Measurements from ENCODE around the gene MCAT. TPM values are rescaled to one million over a fixed set of nuclear protein-coding genes. Genes with fewer than 3 reads are reported as not detected.

MCAT gene
- total and polyA plus RNA-seq, 12 donors: 16.9 to 92.9 (median 27.7) TPM

DNA sequence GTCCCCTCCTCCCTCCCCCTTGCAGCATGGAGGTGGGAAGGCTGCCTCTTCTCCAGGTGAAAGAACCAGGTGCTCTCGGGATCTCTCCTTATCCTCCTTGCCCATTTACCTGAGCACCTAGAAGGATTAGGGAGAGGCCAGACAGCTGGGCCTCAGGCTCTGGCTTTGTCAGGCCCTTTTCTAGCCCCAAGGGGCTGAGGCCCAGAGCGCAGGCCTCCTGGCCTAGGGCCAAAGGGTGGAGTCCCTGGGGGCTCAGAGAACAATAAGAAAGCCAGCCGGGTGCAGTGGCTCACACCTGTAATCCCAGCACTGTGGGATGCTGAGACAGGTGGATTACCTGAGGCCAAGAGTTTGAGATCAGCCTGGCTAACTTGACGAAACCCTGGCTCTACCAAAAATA is 48.6 kb downstream of the MCAT start:
- intact Hi-C loops (cut with DNase I): no loop called here
- no peaks in the 10 kb centered on the region for H3K9me3 ChIP-seq (replicated peaks in 1 of 3)
- WGBS, 4 donors: 79 to 86% (median 86%) methylated on average over 4 of the region's 4 CpGs
- H3K27me3 ChIP-seq: no peaks in the 10 kb centered on the region
- no peaks in the 10 kb centered on the region for H3K36me3 ChIP-seq (replicated peaks in 1 of 2)
- no peak overlapping the region for H3K4me3 ChIP-seq
- H3K4me1 ChIP-seq (replicated peaks in 1 of 2): peaks cover 0 to 5% of the 10 kb centered on the region in 2 donors
- TF ChIP-seq, protein P1, sequence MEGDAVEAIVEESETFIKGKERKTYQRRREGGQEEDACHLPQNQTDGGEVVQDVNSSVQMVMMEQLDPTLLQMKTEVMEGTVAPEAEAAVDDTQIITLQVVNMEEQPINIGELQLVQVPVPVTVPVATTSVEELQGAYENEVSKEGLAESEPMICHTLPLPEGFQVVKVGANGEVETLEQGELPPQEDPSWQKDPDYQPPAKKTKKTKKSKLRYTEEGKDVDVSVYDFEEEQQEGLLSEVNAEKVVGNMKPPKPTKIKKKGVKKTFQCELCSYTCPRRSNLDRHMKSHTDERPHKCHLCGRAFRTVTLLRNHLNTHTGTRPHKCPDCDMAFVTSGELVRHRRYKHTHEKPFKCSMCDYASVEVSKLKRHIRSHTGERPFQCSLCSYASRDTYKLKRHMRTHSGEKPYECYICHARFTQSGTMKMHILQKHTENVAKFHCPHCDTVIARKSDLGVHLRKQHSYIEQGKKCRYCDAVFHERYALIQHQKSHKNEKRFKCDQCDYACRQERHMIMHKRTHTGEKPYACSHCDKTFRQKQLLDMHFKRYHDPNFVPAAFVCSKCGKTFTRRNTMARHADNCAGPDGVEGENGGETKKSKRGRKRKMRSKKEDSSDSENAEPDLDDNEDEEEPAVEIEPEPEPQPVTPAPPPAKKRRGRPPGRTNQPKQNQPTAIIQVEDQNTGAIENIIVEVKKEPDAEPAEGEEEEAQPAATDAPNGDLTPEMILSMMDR (IDR thresholded peaks at IDR 0.05): no peak
- TF ChIP-seq POLR2A (IDR thresholded peaks at IDR 0.05): no peak
- no peak for DNase-seq
- H3K27ac ChIP-seq: peak overlapping the region in 3 of 5 donors; percentile 51 to 82 (median 63)

DNA sequence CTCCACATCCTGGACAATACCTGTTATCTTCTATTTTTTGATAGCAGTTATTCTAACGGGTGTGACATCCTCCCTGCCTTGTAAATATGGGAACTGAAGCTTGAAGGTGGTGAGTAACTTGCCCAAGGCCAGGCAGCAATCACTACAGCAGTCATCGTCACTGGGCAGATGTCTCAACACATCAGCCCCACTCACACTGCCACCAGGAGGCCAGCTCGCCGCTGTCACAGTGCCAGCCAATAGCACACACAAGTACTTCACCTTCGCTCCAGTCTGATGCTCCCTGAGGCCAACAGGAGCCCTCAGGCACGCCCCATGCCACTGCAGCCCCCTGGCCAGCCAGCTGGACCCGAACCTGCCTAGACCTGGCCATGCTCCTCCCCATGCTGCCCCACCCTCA is 49.1 kb downstream of the MCAT start:
- peaks cover 0 to 8% of the 10 kb centered on the region in 2 donors for H3K4me1 ChIP-seq (replicated peaks in 1 of 2)
- 32 to 38% (median 36%) methylated on average over 7 of the region's 7 CpGs for WGBS, 4 donors

GRCh38 chr22:43092085-43092484 is 51.1 kb downstream of the MCAT start:
- 72 to 78% (median 76%) methylated on average over 9 of the region's 9 CpGs for WGBS, 4 donors
- no peaks in the 10 kb centered on the region for H3K27me3 ChIP-seq
- no peak for DNase-seq
- TF ChIP-seq POLR2A (IDR thresholded peaks at IDR 0.05): no peak
- TF ChIP-seq, protein P1 (IDR thresholded peaks at IDR 0.05): no peak
- no peaks in the 10 kb centered on the region for H3K36me3 ChIP-seq (replicated peaks in 1 of 2)
- H3K27ac ChIP-seq: no peak overlapping the region
- H3K9me3 ChIP-seq (replicated peaks in 1 of 3): no peaks in the 10 kb centered on the region
- intact Hi-C loops (cut with DNase I): no loop called here
- H3K4me1 ChIP-seq (replicated peaks in 1 of 2): peaks cover 0 to 12% of the 10 kb centered on the region in 2 donors
- no peak overlapping the region for H3K4me3 ChIP-seq

More for the DNA sequence above, 49.1 kb downstream of the MCAT start:
- Histone ChIP-seq H3K9me3 (replicated peaks in 1 of 3) (no peaks in the 10 kb centered on the region), H3K27ac (peak overlapping the region in 4 of 5 donors; percentile 51 to 82 (median 57)), H3K4me3 (no peak overlapping the region), H3K27me3 (no peaks in the 10 kb centered on the region), H3K36me3 (replicated peaks in 1 of 2) (no peaks in the 10 kb centered on the region)
- TF ChIP-seq, protein P1 (IDR thresholded peaks at IDR 0.05): peak in 5 of 6 experiments; percentile 22 to 47 (median 39)
- peak in 1 of 2 donors; percentile 50 for TF ChIP-seq POLR2A (IDR thresholded peaks at IDR 0.05)
- DNase-seq: peak; percentile 85 to 98 (median 95)
- intact Hi-C loops (cut with DNase I): no loop called here

- TF ChIP-seq POLR2A (IDR thresholded peaks at IDR 0.05): peak in 1 of 2 donors; percentile 4
- TF ChIP-seq, protein P1 (IDR thresholded peaks at IDR 0.05): peak in 5 of 6 experiments; percentile 29 to 45 (median 39)
- Histone ChIP-seq H3K27ac (peak overlapping the region in 3 of 5 donors; percentile 12 to 61 (median 52)), H3K4me3 (no peak overlapping the region), H3K27me3 (no peaks in the 10 kb centered on the region), H3K36me3 (replicated peaks in 1 of 2) (no peaks in the 10 kb centered on the region), H3K9me3 (replicated peaks in 1 of 3) (no peaks in the 10 kb centered on the region), H3K4me1 (replicated peaks in 1 of 2) (peaks cover 0 to 12% of the 10 kb centered on the region in 2 donors)
- 41 to 46% (median 42%) methylated on average over 5 to 6 of the region's 6 CpGs for WGBS, 4 donors
- peak; percentile 51 to 84 (median 73) for DNase-seq
- intact Hi-C loops (cut with DNase I): no loop called here
Observed at GRCh38 chr22:43090130-43090789, 52.9 kb downstream of the MCAT start.

Measured in adrenal gland (tissue), 12 donors.